ENCODE data around the gene NMT1.

DNA sequence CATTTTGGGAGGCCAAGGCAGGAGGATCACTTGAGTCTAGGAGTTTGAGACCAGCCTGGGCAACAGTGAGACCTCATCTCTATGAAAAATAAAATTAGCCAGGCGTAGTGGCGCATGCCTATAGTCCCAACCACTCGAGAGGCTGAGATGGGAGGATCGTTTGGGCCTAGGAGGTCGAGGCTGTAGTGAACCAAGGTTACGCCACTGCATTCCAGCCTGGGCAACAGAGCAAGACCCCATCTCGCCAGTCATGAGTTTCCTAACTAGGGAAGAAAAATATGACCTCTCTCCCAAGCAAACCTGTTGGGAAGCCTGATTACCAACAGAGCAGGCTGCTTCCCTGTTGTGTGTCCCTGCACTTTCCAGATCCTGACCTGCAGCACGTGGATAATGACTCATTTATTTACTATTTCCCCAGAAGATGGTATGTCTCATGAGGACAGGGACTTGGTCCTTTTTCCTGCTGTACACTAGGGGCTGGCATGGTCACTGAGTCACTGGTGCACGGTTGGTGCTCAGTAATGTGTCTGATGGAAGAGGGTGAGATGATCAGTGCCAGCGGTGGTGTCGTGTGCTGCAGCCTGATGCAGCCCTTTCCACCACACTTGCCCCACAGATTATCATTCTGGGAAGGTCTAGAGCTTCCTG, 30.8 kb downstream of the NMT1 start:
- no peak for TF ChIP-seq POLR2AphosphoS5 (IDR thresholded peaks at IDR 0.05; ENCODE audit: low read depth, low read length)
- TF ChIP-seq POLR2A (IDR thresholded peaks at IDR 0.05; ENCODE audit: borderline replicate concordance, extremely low read depth, insufficient read depth, insufficient read length) = no peak
- TF ChIP-seq EZH2 (IDR thresholded peaks at IDR 0.05) = no peak
- no peak for TF ChIP-seq TCF7L2 (IDR thresholded peaks at IDR 0.05; ENCODE audit: borderline replicate concordance, extremely low read depth, insufficient read depth, insufficient read length)
- TF ChIP-seq CTCF (IDR thresholded peaks at IDR 0.05 in 2 of 3, conservative IDR thresholded peaks at IDR 0.05 in 1 of 3; ENCODE audit: borderline replicate concordance in 1 of 3, insufficient read depth in 1 of 3, low read depth in 2 of 3, low read length in 2 of 3) = no peak
- TF ChIP-seq CEBPB (IDR thresholded peaks at IDR 0.05; ENCODE audit: low read depth) = no peak

Measured in HCT116 (cell line).